Heart left ventricle (tissue), 13 donors: ENCODE measurements around the gene ACSF3.

Experiments used
- POLR2A ChIP-seq, 2 donors: fragments of 450-650 bp; IDR thresholded peaks; one replicate each; pipeline ENCODE4 v1.6.1; 2017; ENCODE audit warnings: antibody characterized with exemption in 2 of 2, mild to moderate bottlenecking in 2 of 2, moderate library complexity in 2 of 2
- TF ChIP-seq, protein P1 (sequence below), 12 donors: fragments of 200-600 bp; sonication (generic) in 4 of 12; IDR thresholded peaks; one replicate each; pipeline versions ENCODE4 v1.5.0 to v1.8.0; 2018 to 2022; ENCODE audit warnings: antibody characterized with exemption in 12 of 12, mild to moderate bottlenecking in 5 of 12
- donor health status: ischemic (EF 13 %, LVEDD 7.1; RV severe dilation, severe dysfunction).
- donor health status: DM: no; HTN: yes; CAD: no.
- donor health status: DM: no; HTN: no; CAD: no.
- donor health status: ischemic (EF 25% LVEDD 6.9; RV normal size, moderate dysfunction).
- donor health status: ischemic (EF 25% LVEDD 5.7; RV mildly dilated, moderate dysfunction).
- donor health status: ischemic (EF 35%, LVEDD 5.7; RV mildly dilated, moderate dysfunction).
- donor health status: nonischemic (EF 11% LVEDD 7.7; RV severe dilation, severe dysfunction).
- donor health status: DM: yes; HTN: yes; CAD: no.
- donor health status: PGD.
- donor health status: ischemic (EF 29% LVEDD 5.4; RV normal size, mild dysfunction).
- donor health status: nonischemic (EF 23%, LVEDD 6.1; RV moderate dilation, normal function).

DNA sequence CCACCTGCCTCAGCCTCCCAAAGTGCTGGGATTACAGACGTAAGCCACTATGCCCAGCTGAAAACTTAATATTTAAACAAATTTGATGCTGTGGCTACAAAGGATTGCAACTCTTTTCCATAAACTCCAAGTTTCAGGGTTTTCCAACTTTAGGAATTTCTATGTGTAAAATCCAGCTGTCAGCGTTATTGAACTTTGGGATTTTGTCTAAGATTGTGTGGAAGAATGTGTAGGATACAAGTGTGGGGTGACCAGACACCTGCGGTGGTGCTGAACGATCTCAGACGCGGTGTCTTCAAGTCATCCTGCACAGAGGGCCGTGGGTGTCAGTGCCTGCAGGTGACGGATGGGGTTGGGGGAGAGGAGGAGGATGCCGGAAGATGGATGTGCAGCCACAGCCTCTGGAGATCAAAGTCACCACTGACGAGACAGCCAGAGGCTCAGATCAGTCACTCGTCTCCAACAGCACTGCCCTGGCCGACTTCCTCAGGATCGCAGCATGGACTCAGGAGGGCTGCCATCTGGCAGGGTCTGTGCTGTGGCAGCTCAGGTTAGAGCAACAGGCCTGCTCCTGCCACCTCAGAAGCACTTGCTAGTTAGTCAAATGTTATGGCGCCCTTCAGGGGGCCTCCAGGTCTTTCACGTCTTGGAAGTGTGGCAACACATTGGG is 13.0 kb downstream of the ACSF3 start:
- TF ChIP-seq POLR2A (IDR thresholded peaks at IDR 0.05) = no peak
- TF ChIP-seq, protein P1, sequence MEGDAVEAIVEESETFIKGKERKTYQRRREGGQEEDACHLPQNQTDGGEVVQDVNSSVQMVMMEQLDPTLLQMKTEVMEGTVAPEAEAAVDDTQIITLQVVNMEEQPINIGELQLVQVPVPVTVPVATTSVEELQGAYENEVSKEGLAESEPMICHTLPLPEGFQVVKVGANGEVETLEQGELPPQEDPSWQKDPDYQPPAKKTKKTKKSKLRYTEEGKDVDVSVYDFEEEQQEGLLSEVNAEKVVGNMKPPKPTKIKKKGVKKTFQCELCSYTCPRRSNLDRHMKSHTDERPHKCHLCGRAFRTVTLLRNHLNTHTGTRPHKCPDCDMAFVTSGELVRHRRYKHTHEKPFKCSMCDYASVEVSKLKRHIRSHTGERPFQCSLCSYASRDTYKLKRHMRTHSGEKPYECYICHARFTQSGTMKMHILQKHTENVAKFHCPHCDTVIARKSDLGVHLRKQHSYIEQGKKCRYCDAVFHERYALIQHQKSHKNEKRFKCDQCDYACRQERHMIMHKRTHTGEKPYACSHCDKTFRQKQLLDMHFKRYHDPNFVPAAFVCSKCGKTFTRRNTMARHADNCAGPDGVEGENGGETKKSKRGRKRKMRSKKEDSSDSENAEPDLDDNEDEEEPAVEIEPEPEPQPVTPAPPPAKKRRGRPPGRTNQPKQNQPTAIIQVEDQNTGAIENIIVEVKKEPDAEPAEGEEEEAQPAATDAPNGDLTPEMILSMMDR (IDR thresholded peaks at IDR 0.05) = no peak
